Stimulated activated CD4-positive, alpha-beta T cell treated with anti-CD3 and anti-CD28 coated beads, Interleukin-12 subunit alpha, Interleukin-12 subunit beta, amount 100 ng/mL, for 48 hours (primary cell): ENCODE results near the gene BTBD10.
A peak's percentile ranks its signal among the peaks of the same experiment; 100 is the strongest.

ENCODE experiments used
- DNase-seq, 3 donors: peaks; one replicate each; pipeline ENCODE4 v3.0.0-alpha.2; 2020; ENCODE audit warnings: low read depth in 2 of 3, low spot score in 1 of 3

BTBD10 gene

DNA sequence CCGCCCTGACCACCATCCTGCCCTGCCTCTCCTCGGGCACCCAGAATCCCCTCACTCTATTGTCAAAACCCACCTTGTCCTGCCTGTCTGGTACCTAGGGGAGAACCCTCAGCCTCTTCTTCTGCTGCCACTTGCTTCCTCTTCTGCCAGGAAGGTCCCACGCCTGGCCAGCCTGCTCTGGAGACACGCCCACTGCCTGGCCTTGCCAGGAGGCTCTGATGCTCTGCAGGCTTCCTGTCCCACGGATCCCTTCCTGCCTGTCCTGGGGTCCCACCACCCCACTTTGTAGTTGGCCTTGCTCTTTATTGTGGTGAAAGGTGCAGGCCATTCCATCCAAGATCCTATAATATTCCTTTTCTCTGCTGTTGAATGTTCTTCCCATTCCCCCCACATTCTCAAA lies 122.0 kb downstream of the BTBD10 start:
- DNase-seq, result no peak

DNA sequence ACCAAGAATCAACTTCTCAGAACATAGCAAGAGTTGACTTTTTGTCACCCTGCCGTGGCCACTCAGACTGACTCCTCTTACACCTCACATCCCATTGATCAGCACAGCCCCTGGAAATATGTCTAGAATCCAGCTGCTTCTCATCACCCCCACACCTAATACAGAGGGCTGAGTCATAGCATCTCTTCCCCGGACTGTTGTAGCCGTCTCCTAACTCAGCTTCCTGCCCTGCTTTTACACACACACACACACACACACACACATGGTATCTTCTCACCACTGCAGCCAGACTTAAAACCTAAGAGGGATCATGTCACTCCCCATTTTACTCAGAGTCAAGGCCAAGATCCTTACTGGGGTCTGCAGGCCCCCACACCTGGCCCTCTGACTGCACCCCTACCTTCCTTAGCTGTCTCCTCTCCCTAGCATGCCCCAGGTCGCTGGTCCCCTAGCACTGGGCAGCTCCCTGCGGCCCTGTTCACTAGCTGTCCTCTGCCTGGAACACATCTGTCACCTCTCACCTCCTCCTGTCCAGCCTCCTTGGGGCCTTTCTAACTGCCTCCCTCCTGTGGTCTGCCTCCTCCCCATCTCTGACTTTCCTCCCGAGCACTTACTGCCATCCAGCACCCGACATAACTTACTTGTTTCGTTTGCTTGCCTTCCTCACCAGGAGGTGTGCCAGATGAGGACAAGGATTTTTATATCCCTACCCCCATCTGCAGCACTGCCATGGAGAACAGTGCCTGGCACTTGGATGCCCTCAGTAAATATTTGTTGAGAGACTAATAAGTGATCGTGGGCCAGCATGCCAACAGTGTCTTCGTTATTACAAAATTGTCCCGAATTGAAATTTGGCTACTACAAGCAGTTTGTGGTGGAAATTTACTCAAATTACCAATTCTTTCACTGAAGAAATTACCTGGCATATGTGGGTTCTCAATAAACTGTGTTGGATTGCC lies 123.5 kb downstream of the BTBD10 start:
- DNase-seq, result peak in 1 of 3 donors; percentile 9

DNA sequence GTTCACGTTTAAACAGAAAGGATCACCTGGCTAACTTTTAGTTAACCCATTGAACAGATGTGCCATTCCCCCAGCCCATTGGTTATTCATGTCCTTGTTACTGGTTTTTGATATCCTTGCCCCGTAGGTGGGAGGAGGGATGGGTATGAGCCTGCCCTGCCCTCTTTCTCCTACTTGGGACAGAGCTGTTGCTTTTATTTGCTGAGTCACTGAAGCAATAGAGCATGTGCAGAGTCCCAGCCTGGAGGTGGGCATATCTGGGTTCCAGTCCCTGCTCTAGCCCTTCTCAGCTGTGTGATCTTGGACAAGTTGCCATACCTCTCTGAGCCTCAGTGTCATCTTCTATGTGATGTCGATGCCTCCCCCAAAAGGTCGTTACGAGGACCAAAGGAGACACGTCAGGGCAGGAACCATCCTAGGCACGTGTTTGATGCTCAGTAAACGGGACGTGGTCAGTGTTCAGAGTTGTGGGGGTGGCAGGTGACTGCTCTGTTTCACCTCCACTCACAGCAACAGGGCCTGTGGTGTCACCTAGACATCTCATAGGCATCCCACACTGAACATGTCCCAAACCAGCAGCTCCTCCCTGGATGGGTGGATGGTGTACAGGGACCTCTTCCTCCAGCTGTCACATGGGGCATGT lies 124.5 kb downstream of the BTBD10 start:
- DNase-seq, result no peak

DNA sequence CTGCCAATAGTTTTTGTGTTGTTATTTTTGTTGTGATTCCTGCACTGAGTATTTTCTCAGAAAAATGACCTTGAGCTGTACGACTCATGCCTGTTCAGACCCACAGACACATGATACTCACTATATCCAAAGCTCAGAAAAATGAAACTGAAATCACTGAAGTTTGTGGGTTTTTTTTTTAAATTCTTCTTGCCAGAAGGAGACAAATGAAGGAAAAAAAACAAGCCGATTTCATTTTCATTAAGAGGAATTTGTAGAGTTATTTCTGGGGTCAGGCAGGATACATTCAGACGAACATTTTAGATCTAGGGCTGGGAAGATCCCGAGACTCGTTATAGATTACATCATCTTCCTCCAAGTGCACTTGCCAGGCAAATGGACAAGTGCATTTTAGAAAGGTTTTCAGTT lies 125.0 kb downstream of the BTBD10 start:
- DNase-seq, result no peak
